Pancreas (tissue), 10 donors: ENCODE results near the gene C12orf42. TPM values are rescaled to one million over a fixed set of nuclear protein-coding genes. Genes with fewer than 3 reads are reported as not detected.

ENCODE experiments used
- ATAC-seq, 4 donors: fragments of 200-7000 bp; cut with Tn5 transposase; one replicate each; pipeline versions ENCODE4 v1.8.0 to v1.9.1; 2020; ENCODE audit warnings: mild to moderate bottlenecking in 4 of 4, moderate library complexity in 4 of 4
- DNase-seq, 6 donors: peaks; one replicate each; pipeline ENCODE4 v3.0.0-alpha.2; 2020
- FAIRE-seq: peaks from 2 replicates; lab custom pipeline; 2012; peaks lifted over from hg19 to GRCh38; lab: Jason Lieb, UNC
- H3K27ac ChIP-seq, 4 donors: fragments of 200-600 bp; sonication (generic); 1 replicate in 3 of 4; 2 replicates in 1 of 4; pipeline versions ENCODE4 v1.5.0 to v1.8.0; 2020
- H3K27me3 ChIP-seq, 4 donors: fragments of 200-600 bp; one replicate each; pipeline ENCODE4 v1.8.0; 2021
- H3K36me3 ChIP-seq, 3 donors: fragments of 200-600 bp; sonication (generic) in 1 of 3; one replicate each; pipeline versions ENCODE4 v1.5.0 to v1.8.0; 2020 to 2021
- H3K4me1 ChIP-seq, 3 donors: fragments of 200-600 bp; one replicate each; pipeline ENCODE4 v1.8.0; 2021
- H3K4me3 ChIP-seq, 4 donors: fragments of 200-600 bp; sonication (generic) in 2 of 4; one replicate each; pipeline versions ENCODE4 v1.5.0 to v1.8.0; 2020 to 2021
- H3K9me3 ChIP-seq, 4 donors: fragments of 200-600 bp; one replicate each; pipeline ENCODE4 v1.8.0; 2021
- CTCF ChIP-seq, 4 donors: fragments of 200-600 bp; sonication (generic) in 3 of 4; IDR thresholded peaks; one replicate each; pipeline versions ENCODE4 v1.5.0 to v1.8.0; 2021; ENCODE audit warnings: antibody characterized with exemption in 4 of 4
- WGBS, 2 donors: extraction: QIAGEN DNeasy Blood & Tissue Kit; methylation state at CpG; one replicate each; pipeline ENCODE4 v1.1.7; 2013; 5-methylcytosine and 5-hydroxymethylcytosine counted together
- intact Hi-C, 3 donors: fragments of 100-400 bp; cut with DNase I; formaldehyde crosslinking; loops; one replicate each; pipeline versions ENCODE4 v1.11.1 to v1.14.2; 2022
- polyA plus RNA-seq, 2 donors: library from polyadenylated mRNA; stranded (reverse); fragments of 200-250 nt; gene quantifications; one replicate each; pipeline ENCODE4 v1.2.3, GENCODE V29; 2013
- total RNA-seq, 6 donors: library from RNA; stranded (reverse); fragmentation: NEBNext Ultra II Directional in 4 of 6; extraction: Animal tissue kit (Norgen Biotek cat#: 25700) in 4 of 6; gene quantifications; one replicate each; pipeline versions ENCODE4 v1.2.1 to v1.2.4, GENCODE V29; 2021 to 2023
- donor health status: healthy with polysubstance abuse.
- donor health status: DM: no; HTN: no; CAD: no; lungs with moderate emphysema.
- donor health status: DM: no; HTN: no; CAD: no.
- donor health status: control.
- donor health status: control.
- donor health status: Bipolar disorder and iron deficiency.
- donor health status: DM: yes; HTN: yes; CAD: no.
- donor health status: DM: no; HTN: no; CAD: no.
- donor health status: DM: no; HTN: no; CAD: no.
- donor health status: DM: yes; HTN: yes; CAD: no.

C12orf42 gene
- total and polyA plus RNA-seq, 8 donors = not detected

GRCh38 chr12:103348935-103349334, 146.8 kb downstream of the C12orf42 start:
- TF ChIP-seq CTCF (IDR thresholded peaks at IDR 0.05) = no peak
- FAIRE-seq (no peak), DNase-seq (no peak), ATAC-seq (no peak)
- no peaks in the 10 kb centered on the region for H3K27me3 ChIP-seq
- H3K4me3 ChIP-seq = no peak overlapping the region
- no peaks in the 10 kb centered on the region for H3K9me3 ChIP-seq
- WGBS, 2 donors = 33 to 59% methylated on average over 1 of the region's 1 CpG
- no peaks in the 10 kb centered on the region for H3K4me1 ChIP-seq
- H3K36me3 ChIP-seq = no peaks in the 10 kb centered on the region
- intact Hi-C loops = no loop called here
- no peak overlapping the region for H3K27ac ChIP-seq

GRCh38 chr12:103336940-103337339, 158.8 kb downstream of the C12orf42 start:
- no peak for ATAC-seq
- Histone ChIP-seq H3K4me1 (no peaks in the 10 kb centered on the region), H3K9me3 (no peaks in the 10 kb centered on the region), H3K36me3 (no peaks in the 10 kb centered on the region), H3K4me3 (no peak overlapping the region), H3K27me3 (no peaks in the 10 kb centered on the region), H3K27ac (no peak overlapping the region)
- no peak for TF ChIP-seq CTCF (IDR thresholded peaks at IDR 0.05)
- DNase-seq = no peak
- FAIRE-seq = no peak
- intact Hi-C loops = no loop called here

- intact Hi-C loops = no loop called here
- H3K36me3 ChIP-seq = no peaks in the 10 kb centered on the region
- no peak overlapping the region for H3K4me3 ChIP-seq
- DNase-seq (no peak), ATAC-seq (no peak), FAIRE-seq (no peak)
- no peak overlapping the region for H3K27ac ChIP-seq
- H3K9me3 ChIP-seq = no peaks in the 10 kb centered on the region
- TF ChIP-seq CTCF (IDR thresholded peaks at IDR 0.05) = no peak
- H3K4me1 ChIP-seq = peaks cover 0 to 4% (median 0%) of the 10 kb centered on the region in 3 donors
- WGBS, 2 donors = 74 to 76% methylated on average over 13 of the region's 13 CpGs
- H3K27me3 ChIP-seq = no peaks in the 10 kb centered on the region
These were observed 161.3 kb downstream of the C12orf42 start for GRCh38 chr12:103334466-103334865.

- no peak overlapping the region for H3K27ac ChIP-seq
- no peak for TF ChIP-seq CTCF (IDR thresholded peaks at IDR 0.05)
- FAIRE-seq (no peak), DNase-seq (no peak), ATAC-seq (no peak)
- WGBS, 2 donors = 87 to 100% methylated on average over 1 of the region's 1 CpG
- H3K4me1 ChIP-seq = peaks cover 0 to 4% (median 0%) of the 10 kb centered on the region in 3 donors
- no peak overlapping the region for H3K4me3 ChIP-seq
- H3K27me3 ChIP-seq = no peaks in the 10 kb centered on the region
- no peaks in the 10 kb centered on the region for H3K9me3 ChIP-seq
- intact Hi-C loops = no loop called here
- H3K36me3 ChIP-seq = no peaks in the 10 kb centered on the region
These were observed 162.1 kb downstream of the C12orf42 start for GRCh38 chr12:103333676-103334075.

- DNase-seq = no peak
- Histone ChIP-seq H3K36me3 (no peaks in the 10 kb centered on the region), H3K4me1 (peaks cover 0 to 4% (median 0%) of the 10 kb centered on the region in 3 donors), H3K4me3 (no peak overlapping the region), H3K9me3 (no peaks in the 10 kb centered on the region), H3K27ac (no peak overlapping the region), H3K27me3 (no peaks in the 10 kb centered on the region)
- no peak for ATAC-seq
- WGBS, 2 donors = 94% methylated on average over 4 of the region's 4 CpGs
- no peak for TF ChIP-seq CTCF (IDR thresholded peaks at IDR 0.05)
- intact Hi-C loops = no loop called here
- no peak for FAIRE-seq
These were observed 164.1 kb downstream of the C12orf42 start for GRCh38 chr12:103331643-103332042.
